Germinal center (tissue), 1 donor: ENCODE measurements around the gene GTF2A1L.
"Not testable (repeated sequence)": the region's sequence is repeated elsewhere in the genome, so short reads cannot be mapped to it uniquely, and the experiment has no call there.

Source experiments
- DNase-seq: peaks from one replicate; pipeline ENCODE4 v3.0.0; 2012; ENCODE audit warnings: mixed read lengths, low spot score

GTF2A1L gene, protein sequence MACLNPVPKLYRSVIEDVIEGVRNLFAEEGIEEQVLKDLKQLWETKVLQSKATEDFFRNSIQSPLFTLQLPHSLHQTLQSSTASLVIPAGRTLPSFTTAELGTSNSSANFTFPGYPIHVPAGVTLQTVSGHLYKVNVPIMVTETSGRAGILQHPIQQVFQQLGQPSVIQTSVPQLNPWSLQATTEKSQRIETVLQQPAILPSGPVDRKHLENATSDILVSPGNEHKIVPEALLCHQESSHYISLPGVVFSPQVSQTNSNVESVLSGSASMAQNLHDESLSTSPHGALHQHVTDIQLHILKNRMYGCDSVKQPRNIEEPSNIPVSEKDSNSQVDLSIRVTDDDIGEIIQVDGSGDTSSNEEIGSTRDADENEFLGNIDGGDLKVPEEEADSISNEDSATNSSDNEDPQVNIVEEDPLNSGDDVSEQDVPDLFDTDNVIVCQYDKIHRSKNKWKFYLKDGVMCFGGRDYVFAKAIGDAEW

DNA sequence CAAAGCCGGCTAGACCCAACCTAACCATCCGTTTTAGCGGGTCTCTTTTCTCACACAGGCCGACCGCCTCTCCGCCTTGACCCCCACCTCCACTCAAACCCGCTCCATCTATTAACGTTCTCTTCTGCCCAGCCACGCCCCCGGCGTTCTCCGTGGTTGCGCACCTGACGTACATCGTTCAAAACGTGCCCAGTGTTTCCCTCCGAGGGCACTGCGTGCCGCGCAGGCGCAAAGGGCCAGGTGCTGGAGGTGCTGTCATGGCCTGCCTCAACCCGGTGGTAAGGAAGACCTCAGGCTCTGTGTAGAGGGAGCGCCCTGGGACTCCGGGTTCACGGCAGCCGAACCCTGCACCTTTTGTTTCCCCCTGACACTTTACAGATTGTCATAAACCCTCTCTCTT, at the start of gene GTF2A1L:
Gene GTF2A1L, plus strand, starts transcription at position 239 of the 400 bp plus-strand sequence. Its CDS starts 19 bp downstream, at position 258.
- DNase-seq = no peak

- DNase-seq = no peak
Observed at GRCh38 chr2:48568547-48568946, 49.1 kb upstream of the GTF2A1L start.

GRCh38 chr2:48569433-48569832, 48.2 kb upstream of the GTF2A1L start:
- DNase-seq = no peak

GRCh38 chr2:48572816-48573215, 44.8 kb upstream of the GTF2A1L start:
- no peak for DNase-seq

DNA sequence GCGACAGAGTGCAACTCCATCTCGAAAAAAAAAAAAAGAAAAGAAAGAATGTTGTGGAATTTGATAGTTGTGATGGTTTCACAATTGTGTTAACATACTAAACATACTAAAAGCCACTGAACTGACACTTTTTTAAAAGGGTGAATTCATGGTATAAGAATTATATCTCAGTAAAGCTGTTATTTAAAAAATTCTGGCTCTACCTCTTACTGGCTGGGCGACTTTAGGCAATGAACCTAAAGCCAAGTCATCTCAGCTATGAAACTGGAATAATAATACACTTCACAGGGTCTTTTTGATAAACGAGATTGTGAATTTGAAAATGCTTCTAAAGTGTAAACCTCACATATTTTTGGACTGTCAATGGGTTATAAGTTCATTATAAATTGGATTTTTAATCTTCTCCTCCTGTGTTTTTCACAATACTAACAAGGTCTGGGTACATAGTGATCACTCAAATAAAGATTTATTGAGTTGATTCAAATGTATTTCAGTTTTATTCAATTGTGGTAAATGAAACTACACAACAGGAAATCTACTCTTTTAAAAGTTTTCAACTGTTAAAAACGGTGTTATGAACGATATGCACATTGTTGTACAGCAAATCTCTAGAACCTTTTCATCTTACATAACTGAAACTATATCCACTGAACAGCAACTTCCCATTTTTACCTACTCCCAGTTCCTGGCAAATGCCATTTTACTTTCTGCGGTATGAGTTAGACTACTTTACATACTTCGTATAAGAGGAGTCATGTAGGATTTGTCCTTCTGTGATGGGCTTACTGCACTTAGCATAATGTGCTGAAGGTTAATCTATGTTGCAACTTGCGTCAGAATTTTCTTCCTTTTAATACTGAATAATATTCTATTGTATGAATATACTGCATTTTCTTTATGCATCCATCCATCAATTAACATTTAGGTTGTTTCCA, 43.0 kb upstream of the GTF2A1L start:
- DNase-seq = no peak

DNA sequence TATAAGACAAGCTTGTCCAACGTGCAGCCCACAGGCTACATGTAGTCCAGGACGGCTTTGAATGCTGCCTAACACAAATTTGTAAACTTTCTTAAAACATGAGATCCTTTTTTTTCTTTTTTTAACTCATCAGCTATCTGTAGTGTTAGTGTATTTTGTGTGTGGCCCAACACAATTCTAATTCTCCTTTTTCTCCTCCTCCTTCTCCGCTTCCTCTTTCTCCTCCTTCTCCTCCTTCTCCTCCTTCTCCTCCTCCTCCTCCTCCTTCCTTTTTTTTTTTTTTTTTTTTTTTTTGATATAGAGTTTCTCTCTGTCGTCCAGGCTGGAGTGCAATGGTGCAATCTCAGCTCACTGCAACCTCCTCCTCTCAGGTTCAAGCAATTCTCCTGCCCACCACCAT, 39.3 kb upstream of the GTF2A1L start:
- no peak for DNase-seq

DNA sequence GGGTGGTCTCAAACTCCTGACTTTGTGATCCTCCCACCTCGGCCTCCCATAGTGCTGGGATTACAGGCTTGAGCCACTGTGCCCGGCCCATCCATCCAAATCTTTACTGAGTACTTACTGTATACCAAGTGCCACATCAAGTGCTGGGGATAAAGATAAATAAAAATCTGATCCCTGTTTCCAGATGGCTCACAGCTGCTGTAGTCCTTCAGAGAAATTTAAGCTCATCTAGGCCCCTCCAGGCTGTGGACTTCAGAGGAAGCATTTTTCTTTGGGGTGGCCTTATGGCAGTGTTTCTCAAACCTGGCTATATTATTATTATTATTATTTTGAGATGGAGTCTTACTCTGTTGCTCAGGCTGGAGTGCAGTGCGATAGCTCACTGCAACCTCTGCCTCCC, 33.7 kb upstream of the GTF2A1L start:
- DNase-seq = no peak

DNA sequence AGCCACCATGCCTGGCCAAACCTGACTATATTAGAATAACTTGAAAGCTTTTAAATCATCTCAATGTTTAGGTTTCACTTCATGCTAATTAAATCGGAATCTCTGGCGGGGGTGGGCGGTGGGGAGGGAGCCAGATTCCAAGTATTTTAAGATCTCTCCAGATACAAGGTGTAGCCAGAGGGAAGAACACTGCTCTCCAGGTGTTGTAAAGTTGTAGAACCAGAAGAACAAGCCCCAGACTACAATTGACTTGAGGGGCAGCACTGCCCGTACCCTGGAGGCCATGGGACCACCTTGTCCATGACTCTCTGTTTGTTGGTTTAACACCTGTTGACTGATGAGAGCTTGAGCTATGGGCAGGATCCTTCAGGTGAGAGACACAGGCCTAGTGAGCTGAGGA, 33.1 kb upstream of the GTF2A1L start:
- no peak for DNase-seq

DNA sequence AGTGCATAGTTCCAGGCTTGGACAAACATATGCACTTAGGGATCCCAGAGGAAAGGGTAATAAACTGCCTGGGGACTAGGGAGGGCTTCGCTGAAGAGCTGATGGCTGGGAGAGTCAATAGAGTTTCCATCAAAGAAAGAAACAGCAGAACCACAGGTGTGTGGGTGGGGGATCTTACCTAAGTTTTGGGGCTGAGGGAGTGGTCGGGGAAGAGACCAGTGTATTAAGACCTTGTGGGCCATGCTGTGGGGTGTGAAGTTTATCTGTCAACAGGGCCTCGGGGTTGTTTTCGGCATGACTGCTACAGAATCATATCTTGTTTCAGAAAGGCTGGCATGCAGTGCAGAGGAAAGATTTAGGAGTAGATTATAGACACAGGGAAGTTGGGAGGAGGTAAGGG, 31.2 kb upstream of the GTF2A1L start:
- DNase-seq = no peak

DNA sequence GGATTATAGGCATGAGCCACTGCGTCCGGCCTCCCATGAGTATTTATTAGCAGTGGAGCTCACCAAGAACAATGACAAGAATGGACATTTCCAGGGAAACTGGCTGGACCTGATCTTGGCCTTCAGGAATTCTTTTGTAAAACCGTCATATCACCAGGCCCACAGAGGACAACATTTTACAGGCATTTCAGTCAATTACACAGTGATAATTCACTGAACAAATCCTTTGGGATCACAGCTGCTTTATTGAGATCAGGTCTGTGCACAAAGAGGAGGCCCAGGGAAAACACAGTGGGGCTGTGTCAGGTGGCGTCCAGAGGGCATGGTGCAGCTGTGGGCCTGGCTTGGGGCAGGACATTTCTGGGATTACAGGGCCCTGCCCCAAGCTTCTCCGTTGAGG, 30.1 kb upstream of the GTF2A1L start:
- no peak for DNase-seq

GRCh38 chr2:48587961-48588360, 29.7 kb upstream of the GTF2A1L start:
- no peak for DNase-seq

DNA sequence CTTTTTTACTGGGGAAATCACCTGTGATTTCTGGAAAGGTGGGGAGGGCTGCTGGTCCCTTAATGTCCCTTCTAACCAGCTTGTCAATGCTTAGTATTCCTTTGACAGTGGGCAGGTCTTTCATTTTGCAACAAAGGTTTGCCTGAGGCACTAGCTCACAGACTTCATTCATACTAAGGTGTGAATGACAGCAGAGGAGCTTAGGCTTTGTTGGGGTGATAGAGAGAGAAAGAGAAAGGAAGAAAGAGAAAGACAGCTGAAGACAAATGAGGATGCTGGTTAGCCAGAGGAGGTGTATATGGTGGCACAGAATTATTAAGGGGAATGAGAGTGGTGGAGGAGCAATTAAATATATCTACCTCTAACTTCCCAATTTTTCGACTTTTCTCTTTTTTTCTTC, 28.9 kb upstream of the GTF2A1L start:
- DNase-seq = no peak

GRCh38 chr2:48589170-48589767, 28.4 kb upstream of the GTF2A1L start:
- DNase-seq = no peak

GRCh38 chr2:48590017-48590416, 27.6 kb upstream of the GTF2A1L start:
- no peak for DNase-seq

- DNase-seq = no peak
Observed at GRCh38 chr2:48592067-48592466, 25.6 kb upstream of the GTF2A1L start.

- not testable (repeated sequence) for DNase-seq
Observed at GRCh38 chr2:48596751-48597150, 20.9 kb upstream of the GTF2A1L start.

- DNase-seq = no peak
Observed at GRCh38 chr2:48597492-48597891, 20.2 kb upstream of the GTF2A1L start.

- DNase-seq = no peak
Observed at GRCh38 chr2:48600204-48600813, 17.3 kb upstream of the GTF2A1L start.

DNA sequence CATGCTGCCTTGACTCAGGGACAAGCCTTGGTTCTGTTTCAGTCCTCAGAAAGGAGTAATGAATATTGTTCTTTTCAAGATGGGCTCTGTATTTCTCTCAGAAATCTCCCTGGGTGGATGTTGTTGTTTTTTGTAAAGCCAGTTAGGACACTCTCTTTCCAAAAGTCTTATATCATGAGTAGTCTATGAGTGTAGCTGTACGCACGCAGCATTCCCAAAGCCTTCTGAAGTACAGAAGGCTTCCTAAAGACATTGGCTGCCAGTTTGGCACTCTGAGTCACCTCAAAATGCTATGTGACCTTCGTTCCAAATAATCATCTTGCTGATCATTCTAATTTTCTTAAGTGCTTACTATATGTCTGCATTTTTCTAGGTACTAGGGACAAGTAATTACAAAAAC, 16.7 kb upstream of the GTF2A1L start:
- DNase-seq = no peak

DNA sequence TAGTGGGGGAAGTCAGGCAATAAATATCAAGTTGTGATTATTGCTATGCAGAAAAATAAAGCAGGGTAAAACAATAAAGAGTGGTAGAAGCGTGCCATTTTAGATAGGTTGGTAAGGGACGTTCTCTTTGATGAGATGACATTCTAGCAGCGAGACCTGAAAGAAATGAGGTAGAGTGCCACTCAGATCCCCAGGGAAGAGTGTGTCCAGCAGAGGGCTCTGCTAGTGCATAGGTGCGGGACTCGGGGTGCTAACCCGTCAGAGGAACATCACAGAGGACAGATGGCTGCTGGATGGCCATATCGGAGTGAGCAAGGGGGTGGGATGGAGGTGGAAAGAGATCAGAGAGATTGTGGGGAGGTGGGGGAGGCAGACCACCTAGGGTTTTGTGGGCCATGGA, 16.3 kb upstream of the GTF2A1L start:
- DNase-seq = no peak

- no peak for DNase-seq
Observed at GRCh38 chr2:48605482-48606175, 12.0 kb upstream of the GTF2A1L start.
